ENCODE data around the gene ADAMTS2. TPM values are rescaled to one million over a fixed set of nuclear protein-coding genes. Genes with fewer than 3 reads are reported as not detected.

The ADAMTS2 gene
- polyA plus RNA-seq, 1 experiment: 129 TPM

- TF ChIP-seq CTCF (IDR thresholded peaks at IDR 0.05; ENCODE audit: insufficient read depth, low read depth, low read length): no peak
Observed at GRCh38 chr5:179260324-179261070, 84.8 kb downstream of the ADAMTS2 start.

GRCh38 chr5:179259731-179260323 lies 85.4 kb downstream of the ADAMTS2 start:
- no peak overlapping the region for H3K4me3 ChIP-seq (ENCODE audit: low read depth, low read length)
- no peak for DNase-seq (ENCODE audit: low read depth)
- ChIA-PET CTCF (interaction anchor here (0.5 to 1.3 kb wide), 4 partner anchors 16 to 96 kb away, joined by 3 to 4 read pairs (median 3); partner anchors contain the start of gene ADAMTS2), POLR2A (no interaction called here)
- no peak for TF ChIP-seq CTCF (IDR thresholded peaks at IDR 0.05; ENCODE audit: insufficient read depth, low read depth, low read length)
- H3K36me3 ChIP-seq (ENCODE audit: control insufficient read depth, insufficient read depth, low read length): peaks cover 14% of the 10 kb centered on the region
- no peaks in the 10 kb centered on the region for H3K27me3 ChIP-seq (ENCODE audit: control insufficient read depth, insufficient read depth, low read length)

More at GRCh38 chr5:179260324-179261070, 84.8 kb downstream of the ADAMTS2 start:
- POLR2A ChIA-PET: no interaction called here
- Histone ChIP-seq H3K36me3 (ENCODE audit: control insufficient read depth, insufficient read depth, low read length) (peaks cover 12% of the 10 kb centered on the region), H3K4me3 (ENCODE audit: low read depth, low read length) (no peak overlapping the region), H3K27me3 (ENCODE audit: control insufficient read depth, insufficient read depth, low read length) (no peaks in the 10 kb centered on the region)
- no peak for DNase-seq (ENCODE audit: low read depth)
- CTCF ChIA-PET: interaction anchor here (0.5 to 1.5 kb wide), 10 partner anchors 11 to 250 kb away, joined by 3 to 7 read pairs (median 3); no protein-coding TSS in a partner anchor

- no peak for TF ChIP-seq CTCF (IDR thresholded peaks at IDR 0.05; ENCODE audit: insufficient read depth, low read depth, low read length)
- Histone ChIP-seq H3K4me3 (ENCODE audit: low read depth, low read length) (peak overlapping the region; percentile 38), H3K27me3 (ENCODE audit: control insufficient read depth, insufficient read depth, low read length) (no peaks in the 10 kb centered on the region), H3K36me3 (ENCODE audit: control insufficient read depth, insufficient read depth, low read length) (peaks cover 12% of the 10 kb centered on the region)
- ChIA-PET POLR2A (no interaction called here), CTCF (interaction anchor here (1.1 to 2.0 kb wide), 3 partner anchors 14 to 93 kb away, joined by 3 to 7 read pairs (median 3); no protein-coding TSS in a partner anchor)
- DNase-seq (ENCODE audit: low read depth): peak; percentile 97
Observed at GRCh38 chr5:179258922-179259730, 86.1 kb downstream of the ADAMTS2 start.

GRCh38 chr5:179258001-179258921 lies 87.0 kb downstream of the ADAMTS2 start:
- ChIA-PET CTCF (interaction anchor here (0.7 to 2.1 kb wide), 6 partner anchors 15 to 92 kb away, joined by 3 to 7 read pairs (median 6); no protein-coding TSS in a partner anchor), POLR2A (interaction anchor here (0.6 to 1.4 kb wide), 5 partner anchors 7 to 56 kb away, joined by 3 to 5 read pairs (median 3); no protein-coding TSS in a partner anchor)
- DNase-seq (ENCODE audit: low read depth): no peak
- Histone ChIP-seq H3K36me3 (ENCODE audit: control insufficient read depth, insufficient read depth, low read length) (peaks cover 11% of the 10 kb centered on the region), H3K4me3 (ENCODE audit: low read depth, low read length) (peak overlapping the region; percentile 38), H3K27me3 (ENCODE audit: control insufficient read depth, insufficient read depth, low read length) (no peaks in the 10 kb centered on the region)
- TF ChIP-seq CTCF (IDR thresholded peaks at IDR 0.05; ENCODE audit: insufficient read depth, low read depth, low read length): no peak
